ENCODE data around the gene RFXANK. TPM values are rescaled to one million over a fixed set of nuclear protein-coding genes. Genes with fewer than 3 reads are reported as not detected.

The RFXANK gene
- total RNA-seq, 1 experiment from 2014 or later, result 73.4 TPM

DNA sequence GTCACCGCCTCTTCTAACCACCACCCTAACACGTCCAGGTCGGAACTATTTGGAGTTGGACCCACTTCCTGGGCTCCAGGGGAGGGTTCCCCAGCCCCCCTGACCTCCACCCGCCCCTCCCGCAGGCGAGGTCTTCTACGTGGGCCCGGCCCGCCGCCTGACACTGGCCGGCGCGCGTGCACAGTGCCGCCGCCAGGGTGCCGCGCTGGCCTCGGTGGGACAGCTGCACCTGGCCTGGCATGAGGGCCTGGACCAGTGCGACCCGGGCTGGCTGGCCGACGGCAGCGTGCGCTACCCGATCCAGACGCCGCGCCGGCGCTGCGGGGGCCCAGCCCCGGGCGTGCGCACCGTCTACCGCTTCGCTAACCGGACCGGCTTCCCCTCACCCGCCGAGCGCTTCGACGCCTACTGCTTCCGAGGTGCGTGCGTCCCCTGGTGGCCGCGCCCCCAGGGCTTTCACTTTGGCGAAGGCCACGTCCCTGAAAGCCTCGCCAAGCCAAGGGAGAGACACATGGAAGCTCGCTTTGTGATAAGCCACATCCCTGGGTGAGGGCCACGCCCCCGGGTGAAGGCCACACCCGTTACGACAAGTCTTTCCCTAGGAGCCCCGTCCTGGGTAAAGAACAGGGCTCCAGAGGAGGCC lies 32.9 kb downstream of the RFXANK start:
- no peaks in the 10 kb centered on the region for H3K27me3 ChIP-seq (replicated peaks; ENCODE audit: control insufficient read depth, insufficient read depth, low read length)
- ChIA-PET CTCF (interaction anchor here (0.6 to 1.5 kb wide), 4 partner anchors 9 to 161 kb away, joined by 3 to 7 read pairs (median 6); partner anchors contain the start of gene NR2C2AP), POLR2A (no interaction called here)
- no peaks in the 10 kb centered on the region for H3K9me3 Mint-ChIP-seq (ENCODE audit: unreplicated experiment)
- H3K4me1 Mint-ChIP-seq (ENCODE audit: low read depth, unreplicated experiment), result no peaks in the 10 kb centered on the region
- intact Hi-C loops (cut with micrococcal nuclease; ENCODE audit: unreplicated experiment), result loop anchor here (2.0 kb wide), 1 partner anchor 78 kb away; no protein-coding TSS in a partner anchor
- no peaks in the 10 kb centered on the region for H3K9me3 ChIP-seq
- H3K4me1 ChIP-seq, result no peaks in the 10 kb centered on the region
- no peaks in the 10 kb centered on the region for H3K36me3 ChIP-seq (ENCODE audit: control insufficient read depth, insufficient read depth, low read length)
- TF ChIP-seq, protein P1, sequence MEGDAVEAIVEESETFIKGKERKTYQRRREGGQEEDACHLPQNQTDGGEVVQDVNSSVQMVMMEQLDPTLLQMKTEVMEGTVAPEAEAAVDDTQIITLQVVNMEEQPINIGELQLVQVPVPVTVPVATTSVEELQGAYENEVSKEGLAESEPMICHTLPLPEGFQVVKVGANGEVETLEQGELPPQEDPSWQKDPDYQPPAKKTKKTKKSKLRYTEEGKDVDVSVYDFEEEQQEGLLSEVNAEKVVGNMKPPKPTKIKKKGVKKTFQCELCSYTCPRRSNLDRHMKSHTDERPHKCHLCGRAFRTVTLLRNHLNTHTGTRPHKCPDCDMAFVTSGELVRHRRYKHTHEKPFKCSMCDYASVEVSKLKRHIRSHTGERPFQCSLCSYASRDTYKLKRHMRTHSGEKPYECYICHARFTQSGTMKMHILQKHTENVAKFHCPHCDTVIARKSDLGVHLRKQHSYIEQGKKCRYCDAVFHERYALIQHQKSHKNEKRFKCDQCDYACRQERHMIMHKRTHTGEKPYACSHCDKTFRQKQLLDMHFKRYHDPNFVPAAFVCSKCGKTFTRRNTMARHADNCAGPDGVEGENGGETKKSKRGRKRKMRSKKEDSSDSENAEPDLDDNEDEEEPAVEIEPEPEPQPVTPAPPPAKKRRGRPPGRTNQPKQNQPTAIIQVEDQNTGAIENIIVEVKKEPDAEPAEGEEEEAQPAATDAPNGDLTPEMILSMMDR (IDR thresholded peaks at IDR 0.05; ENCODE audit: insufficient read depth in 1 of 2, low read depth in 1 of 2, low read length in 1 of 2, severe bottlenecking in 1 of 2, unreplicated experiment in 1 of 2), result peak in 1 of 2 experiments; percentile 91
- no peaks in the 10 kb centered on the region for H3K36me3 Mint-ChIP-seq (ENCODE audit: insufficient read depth, unreplicated experiment)
- H3K27me3 Mint-ChIP-seq (ENCODE audit: insufficient read depth, unreplicated experiment), result peaks cover 12% of the 10 kb centered on the region
- H3K27ac Mint-ChIP-seq (ENCODE audit: unreplicated experiment), result no peak overlapping the region
- peak; percentile 85 to 87 for DNase-seq
- no TSS peak for BruUV-seq (replicated peaks)
- peak overlapping the region; percentile 66 for H3K4me3 Mint-ChIP-seq (ENCODE audit: unreplicated experiment)
- peak overlapping the region; percentile 40 for H3K4me3 ChIP-seq (ENCODE audit: low read depth, low read length)

DNA sequence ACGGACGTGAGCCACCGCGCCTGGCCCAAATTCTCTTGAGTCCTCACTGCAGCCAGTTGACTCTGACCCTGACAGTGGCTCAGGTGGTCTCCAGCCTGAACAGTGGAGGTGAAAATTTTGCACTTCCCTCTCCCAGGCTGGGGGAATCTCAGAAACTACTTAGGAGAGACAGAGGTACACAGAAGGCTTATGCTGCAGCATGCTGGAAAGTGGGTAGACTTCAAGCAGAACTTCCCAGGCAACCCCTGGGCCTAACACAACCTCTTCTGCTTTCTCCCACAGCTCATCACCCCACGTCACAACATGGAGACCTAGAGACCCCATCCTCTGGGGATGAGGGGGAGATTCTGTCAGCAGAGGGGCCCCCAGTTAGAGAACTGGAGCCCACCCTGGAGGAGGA lies 34.1 kb downstream of the RFXANK start:
- POLR2A ChIA-PET, result no interaction called here
- CTCF ChIA-PET, result interaction anchor here (1.4 kb wide), 1 partner anchor 23 kb away, joined by 6 read pairs; the partner anchor contains the start of gene NR2C2AP
- Histone ChIP-seq H3K36me3 (ENCODE audit: control insufficient read depth, insufficient read depth, low read length) (no peaks in the 10 kb centered on the region), H3K4me1 (no peaks in the 10 kb centered on the region), H3K4me3 (ENCODE audit: low read depth, low read length) (no peak overlapping the region), H3K9me3 (no peaks in the 10 kb centered on the region), H3K27me3 (replicated peaks; ENCODE audit: control insufficient read depth, insufficient read depth, low read length) (no peaks in the 10 kb centered on the region)
- Mint-ChIP-seq H3K4me3 (ENCODE audit: unreplicated experiment) (no peak overlapping the region), H3K36me3 (ENCODE audit: insufficient read depth, unreplicated experiment) (no peaks in the 10 kb centered on the region), H3K27ac (ENCODE audit: unreplicated experiment) (no peak overlapping the region), H3K4me1 (ENCODE audit: low read depth, unreplicated experiment) (no peaks in the 10 kb centered on the region), H3K9me3 (ENCODE audit: unreplicated experiment) (no peaks in the 10 kb centered on the region), H3K27me3 (ENCODE audit: insufficient read depth, unreplicated experiment) (peaks cover 12% of the 10 kb centered on the region)
- intact Hi-C loops (cut with micrococcal nuclease; ENCODE audit: unreplicated experiment), result no loop called here
- no peak for DNase-seq
- no TSS peak for BruUV-seq (replicated peaks)
- TF ChIP-seq, protein P1 (IDR thresholded peaks at IDR 0.05; ENCODE audit: insufficient read depth in 1 of 2, low read depth in 1 of 2, low read length in 1 of 2, severe bottlenecking in 1 of 2, unreplicated experiment in 1 of 2), result no peak

DNA sequence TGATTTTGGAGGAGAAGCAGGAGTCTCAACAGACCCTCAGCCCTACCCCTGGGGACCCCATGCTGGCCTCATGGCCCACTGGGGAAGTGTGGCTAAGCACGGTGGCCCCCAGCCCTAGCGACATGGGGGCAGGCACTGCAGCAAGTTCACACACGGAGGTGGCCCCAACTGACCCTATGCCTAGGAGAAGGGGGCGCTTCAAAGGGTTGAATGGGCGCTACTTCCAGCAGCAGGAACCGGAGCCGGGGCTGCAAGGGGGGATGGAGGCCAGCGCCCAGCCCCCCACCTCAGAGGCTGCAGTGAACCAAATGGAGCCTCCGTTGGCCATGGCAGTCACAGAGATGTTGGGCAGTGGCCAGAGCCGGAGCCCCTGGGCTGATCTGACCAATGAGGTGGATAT lies 34.6 kb downstream of the RFXANK start:
- intact Hi-C loops (cut with micrococcal nuclease; ENCODE audit: unreplicated experiment), result no loop called here
- BruUV-seq (replicated peaks), result no TSS peak
- no peak for DNase-seq
- Histone ChIP-seq H3K27me3 (replicated peaks; ENCODE audit: control insufficient read depth, insufficient read depth, low read length) (no peaks in the 10 kb centered on the region), H3K4me1 (no peaks in the 10 kb centered on the region), H3K4me3 (ENCODE audit: low read depth, low read length) (no peak overlapping the region), H3K9me3 (no peaks in the 10 kb centered on the region), H3K36me3 (ENCODE audit: control insufficient read depth, insufficient read depth, low read length) (no peaks in the 10 kb centered on the region)
- ChIA-PET POLR2A (no interaction called here), CTCF (no interaction called here)
- Mint-ChIP-seq H3K4me1 (ENCODE audit: low read depth, unreplicated experiment) (no peaks in the 10 kb centered on the region), H3K27me3 (ENCODE audit: insufficient read depth, unreplicated experiment) (peaks cover 13% of the 10 kb centered on the region), H3K27ac (ENCODE audit: unreplicated experiment) (no peak overlapping the region), H3K4me3 (ENCODE audit: unreplicated experiment) (no peak overlapping the region), H3K36me3 (ENCODE audit: insufficient read depth, unreplicated experiment) (no peaks in the 10 kb centered on the region), H3K9me3 (ENCODE audit: unreplicated experiment) (no peaks in the 10 kb centered on the region)
- TF ChIP-seq, protein P1 (IDR thresholded peaks at IDR 0.05; ENCODE audit: insufficient read depth in 1 of 2, low read depth in 1 of 2, low read length in 1 of 2, severe bottlenecking in 1 of 2, unreplicated experiment in 1 of 2), result no peak
